HG03439 (cell line): ENCODE results near the gene DGKH.
A peak's percentile ranks its signal among the peaks of the same experiment; 100 is the strongest.

Source experiments
- ATAC-seq: cut with Tn5 transposase; IDR thresholded peaks from one replicate; pipeline ENCODE4 v1.9.1; 2021; ENCODE audit warnings: mild to moderate bottlenecking, moderate library complexity; ENCODE audit not compliant: unreplicated experiment

DGKH gene

GRCh38 chr13:42048342-42048683, at the start of gene DGKH:
DGKH (plus strand) TSS chr13:42048648; CDS start chr13:42048774, 126 bp downstream.
- ATAC-seq: peak; percentile 30

- no peak for ATAC-seq
Observed at GRCh38 chr13:42000846-42001245, 47.6 kb upstream of the DGKH start.

- no peak for ATAC-seq
Observed at GRCh38 chr13:42001580-42001979, 46.9 kb upstream of the DGKH start.

- no peak for ATAC-seq
Observed at GRCh38 chr13:42002066-42002465, 46.4 kb upstream of the DGKH start.

GRCh38 chr13:42007844-42008243, 40.6 kb upstream of the DGKH start:
- ATAC-seq: no peak

- no peak for ATAC-seq
Observed at GRCh38 chr13:42009057-42009456, 39.4 kb upstream of the DGKH start.

- no peak for ATAC-seq
Observed at GRCh38 chr13:42011601-42012350, 36.7 kb upstream of the DGKH start.

- ATAC-seq: no peak
Observed at GRCh38 chr13:42014119-42014518, 34.3 kb upstream of the DGKH start.

- ATAC-seq: no peak
Observed at GRCh38 chr13:42017264-42017663, 31.2 kb upstream of the DGKH start.

- no peak for ATAC-seq
Observed at GRCh38 chr13:42021851-42022250, 26.6 kb upstream of the DGKH start.

- no peak for ATAC-seq
Observed at GRCh38 chr13:42022336-42022735, 26.1 kb upstream of the DGKH start.

GRCh38 chr13:42022796-42023493, 25.5 kb upstream of the DGKH start:
- no peak for ATAC-seq

GRCh38 chr13:42027286-42027685, 21.2 kb upstream of the DGKH start:
- ATAC-seq: no peak

GRCh38 chr13:42028113-42028799, 20.2 kb upstream of the DGKH start:
- no peak for ATAC-seq

GRCh38 chr13:42035905-42036521, 12.4 kb upstream of the DGKH start:
- no peak for ATAC-seq

GRCh38 chr13:42036711-42037110, 11.7 kb upstream of the DGKH start:
- ATAC-seq: no peak

- ATAC-seq: no peak
Observed at GRCh38 chr13:42038661-42039456, 9.6 kb upstream of the DGKH start.

- ATAC-seq: no peak
Observed at GRCh38 chr13:42039457-42039945, 8.9 kb upstream of the DGKH start.

- peak; percentile 77 for ATAC-seq
Observed at GRCh38 chr13:42039946-42040729, 8.3 kb upstream of the DGKH start.

GRCh38 chr13:42040730-42041010, 7.8 kb upstream of the DGKH start:
- ATAC-seq: peak; percentile 22
